HEK293T (cell line): ENCODE data around the gene ESPN.

ENCODE experiments used
- CTCF ChIA-PET: fragments of 350-600 bp; formaldehyde crosslinking; extraction: SDS; loops from one replicate; lab custom pipeline; 2021; ENCODE audit warnings: antibody characterized with exemption, inconsistent platforms; lab: Yijun Ruan, JAX
- POLR2A ChIA-PET: fragments of 350-600 bp; formaldehyde crosslinking; extraction: SDS; loops from one replicate; lab custom pipeline; 2020; ENCODE audit warnings: antibody characterized with exemption, inconsistent platforms; lab: Yijun Ruan, JAX
- DNase-seq: peaks from one replicate; pipeline ENCODE4 v3.0.0; 2012; ENCODE audit warnings: mixed read lengths; ENCODE audit errors: extremely low spot score
- ARNT ChIP-seq: fragments of 450-650 bp; IDR thresholded peaks from 2 replicates; pipeline ENCODE4 v1.6.1; 2017; ENCODE audit warnings: mild to moderate bottlenecking
- BHLHE40 ChIP-seq: fragments of 450-650 bp; IDR thresholded peaks from 2 replicates; pipeline ENCODE4 v1.6.1; 2016; ENCODE audit warnings: mild to moderate bottlenecking, moderate library complexity, borderline replicate concordance
- CTBP1 ChIP-seq: fragments of 450-650 bp; IDR thresholded peaks from 2 replicates; pipeline ENCODE4 v1.6.1; 2016; ENCODE audit warnings: borderline replicate concordance
- ELF4 ChIP-seq: fragments of 450-650 bp; IDR thresholded peaks from 2 replicates; pipeline ENCODE4 v1.6.1; 2017; ENCODE audit warnings: antibody characterized with exemption
- FOXA1 ChIP-seq: fragments of 450-650 bp; IDR thresholded peaks from 2 replicates; pipeline ENCODE4 v1.6.1; 2016; ENCODE audit warnings: mild to moderate bottlenecking
- FOXK2 ChIP-seq: fragments of 450-650 bp; IDR thresholded peaks from 2 replicates; pipeline ENCODE4 v1.6.1; 2016; ENCODE audit warnings: mild to moderate bottlenecking
- FOXM1 ChIP-seq: fragments of 450-650 bp; IDR thresholded peaks from 2 replicates; pipeline ENCODE4 v1.6.1; 2017; ENCODE audit warnings: mild to moderate bottlenecking, borderline replicate concordance
- HDGF ChIP-seq: fragments of 450-650 bp; IDR thresholded peaks from 2 replicates; pipeline ENCODE4 v1.6.1; 2017; ENCODE audit warnings: antibody characterized with exemption, borderline replicate concordance
- L3MBTL2 ChIP-seq: fragments of 450-650 bp; conservative IDR thresholded peaks from 2 replicates; pipeline ENCODE4 v1.6.1; 2016; ENCODE audit warnings: mild to moderate bottlenecking
- LEF1 ChIP-seq: fragments of 450-650 bp; IDR thresholded peaks from 2 replicates; pipeline ENCODE4 v1.6.1; 2017; ENCODE audit warnings: mild to moderate bottlenecking, borderline replicate concordance
- NFRKB ChIP-seq: fragments of 450-650 bp; IDR thresholded peaks from 2 replicates; pipeline ENCODE4 v1.6.1; 2016; ENCODE audit warnings: mild to moderate bottlenecking, moderate library complexity
- PKNOX1 ChIP-seq: fragments of 450-650 bp; IDR thresholded peaks from 2 replicates; pipeline ENCODE4 v1.6.1; 2016
- SP1 ChIP-seq: fragments of 450-650 bp; IDR thresholded peaks from 2 replicates; pipeline ENCODE4 v1.6.1; 2017
- SUZ12 ChIP-seq: fragments of 450-650 bp; IDR thresholded peaks from 2 replicates; pipeline ENCODE4 v1.6.1; 2016; ENCODE audit warnings: mild to moderate bottlenecking
- TARDBP ChIP-seq: fragments of 450-650 bp; IDR thresholded peaks from 2 replicates; pipeline ENCODE4 v1.6.1; 2016
- ZNF384 ChIP-seq: fragments of 450-650 bp; IDR thresholded peaks from 2 replicates; pipeline ENCODE4 v1.6.1; 2016

ESPN gene

GRCh38 chr1:6461538-6462411 is 37.2 kb downstream of the ESPN start:
- no peak for DNase-seq
- CTCF ChIA-PET: interaction anchor here (0.6 to 1.6 kb wide), 3 partner anchors 10 to 19 kb away, joined by 3 to 4 read pairs (median 4); no protein-coding TSS in a partner anchor
- TF ChIP-seq SUZ12 (no peak), ARNT (no peak), ELF4 (no peak), BHLHE40 (no peak), FOXM1 (no peak), SP1 (no peak), NFRKB (no peak), CTBP1 (no peak), PKNOX1 (no peak), LEF1 (no peak), L3MBTL2 (no peak), ZNF384 (no peak), FOXA1 (no peak), TARDBP (no peak), FOXK2 (no peak), HDGF (no peak)
- POLR2A ChIA-PET: no interaction called here

GRCh38 chr1:6462412-6463119 is 38.0 kb downstream of the ESPN start:
- TF ChIP-seq TARDBP (no peak), FOXK2 (no peak), ZNF384 (no peak), HDGF (no peak), PKNOX1 (no peak), LEF1 (no peak), ELF4 (no peak), NFRKB (no peak), FOXA1 (no peak), SP1 (no peak), BHLHE40 (no peak), SUZ12 (no peak), FOXM1 (no peak), L3MBTL2 (no peak), CTBP1 (no peak), ARNT (no peak)
- POLR2A ChIA-PET: no interaction called here
- no peak for DNase-seq
- CTCF ChIA-PET: interaction anchor here (1.6 kb wide), 1 partner anchor 9 kb away, joined by 4 read pairs; no protein-coding TSS in a partner anchor

GRCh38 chr1:6463120-6463412 is 38.5 kb downstream of the ESPN start:
- no peak for DNase-seq
- TF ChIP-seq ELF4: no peak
- TF ChIP-seq BHLHE40: no peak
- POLR2A ChIA-PET: no interaction called here
- CTCF ChIA-PET: interaction anchor here (1.6 kb wide), 1 partner anchor 9 kb away, joined by 4 read pairs; no protein-coding TSS in a partner anchor

- ChIA-PET POLR2A (no interaction called here), CTCF (interaction anchor here (1.0 kb wide), 1 partner anchor 43 kb away, joined by 3 read pairs; no protein-coding TSS in a partner anchor)
- no peak for DNase-seq
- TF ChIP-seq TARDBP: no peak
- TF ChIP-seq ARNT: no peak
- no peak for TF ChIP-seq ELF4
- TF ChIP-seq BHLHE40: no peak
- no peak for TF ChIP-seq FOXM1
- TF ChIP-seq FOXK2: no peak
- no peak for TF ChIP-seq HDGF
- no peak for TF ChIP-seq FOXA1
- TF ChIP-seq ZNF384: no peak
- no peak for TF ChIP-seq CTBP1
- TF ChIP-seq L3MBTL2: no peak
- TF ChIP-seq NFRKB: no peak
- TF ChIP-seq SP1: no peak
Measured at GRCh38 chr1:6464514-6464836, 39.9 kb downstream of the ESPN start.

- POLR2A ChIA-PET: no interaction called here
- CTCF ChIA-PET: interaction anchor here (1.0 kb wide), 1 partner anchor 43 kb away, joined by 3 read pairs; no protein-coding TSS in a partner anchor
- TF ChIP-seq NFRKB (no peak), L3MBTL2 (no peak), FOXA1 (no peak), FOXM1 (no peak), BHLHE40 (no peak)
- no peak for DNase-seq
Measured at GRCh38 chr1:6464915-6465314, 40.3 kb downstream of the ESPN start.

GRCh38 chr1:6465461-6466005 is 41.0 kb downstream of the ESPN start:
- DNase-seq: no peak
- TF ChIP-seq SP1 (no peak), LEF1 (no peak), ELF4 (no peak), NFRKB (no peak), TARDBP (no peak), PKNOX1 (no peak), FOXM1 (no peak), L3MBTL2 (no peak), FOXK2 (no peak), ZNF384 (no peak), FOXA1 (no peak), HDGF (no peak), SUZ12 (no peak), CTBP1 (no peak), ARNT (no peak)
- ChIA-PET POLR2A (no interaction called here), CTCF (no interaction called here)
